KMS-11 (cell line): ENCODE data around the gene NUDT21.

Experiments used
- H2AFZ ChIP-seq: fragments of 200-600 bp; sonication (generic); 2 replicates; pipeline ENCODE4 v1.6.1; 2016; ENCODE audit warnings: antibody characterized with exemption, mixed run types, low read depth
- H3K27ac ChIP-seq: fragments of 200-600 bp; sonication (generic); 2 replicates; pipeline ENCODE4 v1.6.1; 2016; ENCODE audit warnings: mild to moderate bottlenecking, mixed run types
- H3K27me3 ChIP-seq: fragments of 200-600 bp; sonication (generic); 2 replicates; pipeline ENCODE4 v1.6.1; 2017; ENCODE audit warnings: mild to moderate bottlenecking, low read depth, mixed run types, moderate library complexity; ENCODE audit not compliant: insufficient read depth
- H3K36me3 ChIP-seq: fragments of 200-600 bp; sonication (generic); 2 replicates; pipeline ENCODE4 v1.6.1; 2017; ENCODE audit warnings: mild to moderate bottlenecking, mixed run types; ENCODE audit not compliant: insufficient read depth
- H3K4me1 ChIP-seq: fragments of 200-600 bp; sonication (generic); 2 replicates; pipeline ENCODE4 v1.6.1; 2016; ENCODE audit warnings: mild to moderate bottlenecking, low read depth, mixed run types; ENCODE audit not compliant: poor library complexity, severe bottlenecking
- H3K4me2 ChIP-seq: fragments of 200-600 bp; sonication (generic); 2 replicates; pipeline ENCODE4 v1.7.0; 2016; ENCODE audit warnings: mild to moderate bottlenecking, mixed run types
- H3K4me3 ChIP-seq: fragments of 200-600 bp; sonication (generic); IDR thresholded peaks from 2 replicates; pipeline ENCODE4 v1.6.1; 2017; ENCODE audit warnings: low read depth, low read length, mixed read lengths; ENCODE audit not compliant: insufficient read depth
- H3K79me2 ChIP-seq: fragments of 200-600 bp; sonication (generic); 2 replicates; pipeline ENCODE4 v1.6.1; 2016; ENCODE audit warnings: low read depth, mixed run types; ENCODE audit not compliant: insufficient read depth
- H3K9ac ChIP-seq: fragments of 200-600 bp; sonication (generic); 2 replicates; pipeline ENCODE4 v1.6.1; 2016; ENCODE audit warnings: mild to moderate bottlenecking, mixed run types
- H4K20me1 ChIP-seq: fragments of 200-600 bp; sonication (generic); 2 replicates; pipeline ENCODE4 v1.6.1; 2016; ENCODE audit warnings: mild to moderate bottlenecking, mixed run types; ENCODE audit not compliant: insufficient read depth
- TF ChIP-seq, protein P1 (sequence below): fragments of 200-600 bp; sonication (generic); conservative IDR thresholded peaks from 2 replicates; pipeline ENCODE4 v1.6.1; 2017; ENCODE audit warnings: low read depth, mild to moderate bottlenecking, antibody characterized with exemption, low read length, moderate library complexity, mixed read lengths

NUDT21 gene

GRCh38 chr16:56417138-56417537 lies 34.0 kb downstream of the NUDT21 start:
- Histone ChIP-seq H3K4me3 (no peak overlapping the region), H3K36me3 (no peaks in the 10 kb centered on the region), H3K9ac (no peak overlapping the region), H3K27me3 (no peaks in the 10 kb centered on the region), H3K79me2 (peaks cover 20% of the 10 kb centered on the region; the same call in 1 of the 2 replicates), H3K27ac (no peak overlapping the region), H3K4me2 (no peak overlapping the region), H3K4me1 (peaks cover 17% of the 10 kb centered on the region), H2AFZ (no peak overlapping the region), H4K20me1 (no peaks in the 10 kb centered on the region)
- TF ChIP-seq, protein P1, sequence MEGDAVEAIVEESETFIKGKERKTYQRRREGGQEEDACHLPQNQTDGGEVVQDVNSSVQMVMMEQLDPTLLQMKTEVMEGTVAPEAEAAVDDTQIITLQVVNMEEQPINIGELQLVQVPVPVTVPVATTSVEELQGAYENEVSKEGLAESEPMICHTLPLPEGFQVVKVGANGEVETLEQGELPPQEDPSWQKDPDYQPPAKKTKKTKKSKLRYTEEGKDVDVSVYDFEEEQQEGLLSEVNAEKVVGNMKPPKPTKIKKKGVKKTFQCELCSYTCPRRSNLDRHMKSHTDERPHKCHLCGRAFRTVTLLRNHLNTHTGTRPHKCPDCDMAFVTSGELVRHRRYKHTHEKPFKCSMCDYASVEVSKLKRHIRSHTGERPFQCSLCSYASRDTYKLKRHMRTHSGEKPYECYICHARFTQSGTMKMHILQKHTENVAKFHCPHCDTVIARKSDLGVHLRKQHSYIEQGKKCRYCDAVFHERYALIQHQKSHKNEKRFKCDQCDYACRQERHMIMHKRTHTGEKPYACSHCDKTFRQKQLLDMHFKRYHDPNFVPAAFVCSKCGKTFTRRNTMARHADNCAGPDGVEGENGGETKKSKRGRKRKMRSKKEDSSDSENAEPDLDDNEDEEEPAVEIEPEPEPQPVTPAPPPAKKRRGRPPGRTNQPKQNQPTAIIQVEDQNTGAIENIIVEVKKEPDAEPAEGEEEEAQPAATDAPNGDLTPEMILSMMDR = no peak

- Histone ChIP-seq H3K36me3 (no peaks in the 10 kb centered on the region), H3K4me3 (no peak overlapping the region), H4K20me1 (no peaks in the 10 kb centered on the region), H2AFZ (no peak overlapping the region), H3K9ac (no peak overlapping the region), H3K27me3 (no peaks in the 10 kb centered on the region), H3K4me1 (peaks cover 7% of the 10 kb centered on the region), H3K79me2 (peaks cover 8% of the 10 kb centered on the region; the same call in 1 of the 2 replicates), H3K27ac (no peak overlapping the region), H3K4me2 (no peak overlapping the region)
- TF ChIP-seq, protein P1 = no peak
Observed at GRCh38 chr16:56415875-56416274, 35.3 kb downstream of the NUDT21 start.

DNA sequence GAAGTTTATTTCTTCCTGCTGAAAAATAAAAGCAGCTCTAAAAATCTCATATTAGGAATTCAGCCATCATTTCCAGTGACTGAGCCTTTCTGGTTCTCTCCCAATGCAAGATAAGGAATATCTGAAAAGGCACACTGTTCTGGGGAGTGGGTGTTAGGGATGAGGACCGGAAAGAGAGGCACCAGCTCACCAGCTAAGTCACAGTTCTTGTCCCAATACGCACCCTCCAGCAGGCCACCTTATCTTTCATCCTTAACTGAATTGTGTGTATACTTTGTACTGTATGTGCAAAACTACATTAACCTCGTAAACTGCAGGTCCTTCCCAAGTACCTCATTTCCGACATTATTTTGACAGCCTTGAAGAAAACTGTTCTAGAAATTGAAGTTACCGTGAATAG lies 36.8 kb downstream of the NUDT21 start:
- no peaks in the 10 kb centered on the region; the same call in 1 of the 2 replicates for H3K79me2 ChIP-seq
- H3K4me2 ChIP-seq = no peak overlapping the region

GRCh38 chr16:56413381-56413780 lies 37.8 kb downstream of the NUDT21 start:
- H3K79me2 ChIP-seq = no peaks in the 10 kb centered on the region; the same call in 1 of the 2 replicates
- no peaks in the 10 kb centered on the region for H3K36me3 ChIP-seq
- H4K20me1 ChIP-seq = no peaks in the 10 kb centered on the region

More for the DNA sequence above, 36.8 kb downstream of the NUDT21 start:
- Histone ChIP-seq H4K20me1 (no peaks in the 10 kb centered on the region), H3K36me3 (no peaks in the 10 kb centered on the region), H3K9ac (no peak overlapping the region), H2AFZ (no peak overlapping the region), H3K27me3 (no peaks in the 10 kb centered on the region), H3K4me1 (no peaks in the 10 kb centered on the region), H3K27ac (no peak overlapping the region), H3K4me3 (no peak overlapping the region)
- TF ChIP-seq, protein P1 = no peak

More at GRCh38 chr16:56413381-56413780, 37.8 kb downstream of the NUDT21 start:
- Histone ChIP-seq H3K4me3 (no peak overlapping the region), H3K9ac (no peak overlapping the region), H3K27ac (no peak overlapping the region), H3K4me1 (no peaks in the 10 kb centered on the region), H2AFZ (no peak overlapping the region), H3K4me2 (no peak overlapping the region), H3K27me3 (no peaks in the 10 kb centered on the region)
- TF ChIP-seq, protein P1 = no peak
